SK-N-SH treated with all-trans-retinoic acid at 6 μM for 48 hours (cell line): ENCODE results near the gene CHST2.

ENCODE experiments used
- ESRRG ChIP-seq: fragments of 250-450 bp; sonication (Bioruptor Pico); IDR thresholded peaks from 2 replicates; pipeline ENCODE4 v1.6.1; 2021; ENCODE audit warnings: mild to moderate bottlenecking
- OSR1 ChIP-seq: fragments of 250-450 bp; sonication (Bioruptor Pico); IDR thresholded peaks from 2 replicates; pipeline ENCODE4 v1.8.0; 2022; ENCODE audit warnings: moderate library complexity, mild to moderate bottlenecking, inconsistent platforms
- PPARA ChIP-seq: fragments of 250-450 bp; sonication (Bioruptor Pico); IDR thresholded peaks from 2 replicates; pipeline ENCODE4 v1.5.0; 2020; ENCODE audit warnings: mild to moderate bottlenecking, borderline replicate concordance
- RARB ChIP-seq: fragments of 250-450 bp; sonication (Bioruptor Pico); IDR thresholded peaks from 2 replicates; pipeline ENCODE4 v1.8.0; 2021; ENCODE audit warnings: mild to moderate bottlenecking, moderate library complexity
- TCF4 ChIP-seq: fragments of 250-450 bp; sonication (Bioruptor Pico); IDR thresholded peaks from 2 replicates; pipeline ENCODE4 v1.8.0; 2021; ENCODE audit warnings: mild to moderate bottlenecking, moderate library complexity, borderline replicate concordance
- ZFP3 ChIP-seq: fragments of 250-450 bp; sonication (Bioruptor Pico); IDR thresholded peaks from 2 replicates; pipeline ENCODE4 v1.5.0; 2020; ENCODE audit warnings: mild to moderate bottlenecking, moderate library complexity
- ZFP30 ChIP-seq: fragments of 450-650 bp; formaldehyde crosslinking; IDR thresholded peaks from 2 replicates; pipeline ENCODE4 v1.5.0; 2022; ENCODE audit warnings: mild to moderate bottlenecking, moderate library complexity
- ZNF565 ChIP-seq: fragments of 450-650 bp; formaldehyde crosslinking; conservative IDR thresholded peaks from 2 replicates; pipeline ENCODE4 v1.5.0; 2020; ENCODE audit warnings: low read depth, mild to moderate bottlenecking, moderate library complexity
- ZNF8 ChIP-seq: fragments of 450-650 bp; formaldehyde crosslinking; IDR thresholded peaks from 2 replicates; pipeline ENCODE4 v1.5.0; 2020; ENCODE audit warnings: mild to moderate bottlenecking, moderate library complexity
- TF ChIP-seq, protein P1 (sequence below): fragments of 250-450 bp; sonication (Bioruptor Pico); IDR thresholded peaks from 2 replicates; pipeline ENCODE4 v1.5.0; 2020; ENCODE audit warnings: mild to moderate bottlenecking, moderate library complexity
- TF ChIP-seq, protein P2 (sequence below): fragments of 250-450 bp; sonication (Bioruptor Pico); IDR thresholded peaks from 2 replicates; pipeline ENCODE4 v1.8.0; 2020; ENCODE audit warnings: mild to moderate bottlenecking, moderate library complexity, borderline replicate concordance
- TF ChIP-seq, protein P3 (sequence below): fragments of 250-450 bp; sonication (Bioruptor Pico); IDR thresholded peaks from 2 replicates; pipeline ENCODE4 v1.5.1; 2021; ENCODE audit warnings: mild to moderate bottlenecking, moderate library complexity

DNA sequence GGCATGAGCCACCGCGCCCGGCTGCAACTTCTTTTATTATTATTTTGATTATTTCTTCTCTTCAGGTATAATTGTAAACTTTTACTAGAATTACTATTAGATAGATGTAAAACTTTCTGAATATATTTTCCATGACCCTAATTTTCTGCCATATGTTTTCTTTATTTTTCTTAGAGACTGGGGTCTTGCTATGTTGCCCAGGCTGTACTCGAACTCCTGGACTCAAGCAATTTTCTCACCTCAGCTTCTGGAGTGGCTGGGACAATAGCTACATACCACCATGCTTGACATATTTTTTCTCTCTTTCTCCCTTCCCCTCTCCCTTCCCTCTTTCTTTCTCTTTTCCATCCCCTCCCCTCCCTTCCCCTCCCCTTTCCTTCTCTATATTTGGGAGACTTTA, 29.6 kb upstream of the CHST2 start:
- no peak for TF ChIP-seq ESRRG (CRISPR knock-in tag)
- TF ChIP-seq, protein P1, sequence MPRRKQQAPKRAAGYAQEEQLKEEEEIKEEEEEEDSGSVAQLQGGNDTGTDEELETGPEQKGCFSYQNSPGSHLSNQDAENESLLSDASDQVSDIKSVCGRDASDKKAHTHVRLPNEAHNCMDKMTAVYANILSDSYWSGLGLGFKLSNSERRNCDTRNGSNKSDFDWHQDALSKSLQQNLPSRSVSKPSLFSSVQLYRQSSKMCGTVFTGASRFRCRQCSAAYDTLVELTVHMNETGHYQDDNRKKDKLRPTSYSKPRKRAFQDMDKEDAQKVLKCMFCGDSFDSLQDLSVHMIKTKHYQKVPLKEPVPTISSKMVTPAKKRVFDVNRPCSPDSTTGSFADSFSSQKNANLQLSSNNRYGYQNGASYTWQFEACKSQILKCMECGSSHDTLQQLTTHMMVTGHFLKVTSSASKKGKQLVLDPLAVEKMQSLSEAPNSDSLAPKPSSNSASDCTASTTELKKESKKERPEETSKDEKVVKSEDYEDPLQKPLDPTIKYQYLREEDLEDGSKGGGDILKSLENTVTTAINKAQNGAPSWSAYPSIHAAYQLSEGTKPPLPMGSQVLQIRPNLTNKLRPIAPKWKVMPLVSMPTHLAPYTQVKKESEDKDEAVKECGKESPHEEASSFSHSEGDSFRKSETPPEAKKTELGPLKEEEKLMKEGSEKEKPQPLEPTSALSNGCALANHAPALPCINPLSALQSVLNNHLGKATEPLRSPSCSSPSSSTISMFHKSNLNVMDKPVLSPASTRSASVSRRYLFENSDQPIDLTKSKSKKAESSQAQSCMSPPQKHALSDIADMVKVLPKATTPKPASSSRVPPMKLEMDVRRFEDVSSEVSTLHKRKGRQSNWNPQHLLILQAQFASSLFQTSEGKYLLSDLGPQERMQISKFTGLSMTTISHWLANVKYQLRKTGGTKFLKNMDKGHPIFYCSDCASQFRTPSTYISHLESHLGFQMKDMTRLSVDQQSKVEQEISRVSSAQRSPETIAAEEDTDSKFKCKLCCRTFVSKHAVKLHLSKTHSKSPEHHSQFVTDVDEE (CRISPR knock-in tag) = no peak
- no peak for TF ChIP-seq ZFP3
- TF ChIP-seq, protein P2, sequence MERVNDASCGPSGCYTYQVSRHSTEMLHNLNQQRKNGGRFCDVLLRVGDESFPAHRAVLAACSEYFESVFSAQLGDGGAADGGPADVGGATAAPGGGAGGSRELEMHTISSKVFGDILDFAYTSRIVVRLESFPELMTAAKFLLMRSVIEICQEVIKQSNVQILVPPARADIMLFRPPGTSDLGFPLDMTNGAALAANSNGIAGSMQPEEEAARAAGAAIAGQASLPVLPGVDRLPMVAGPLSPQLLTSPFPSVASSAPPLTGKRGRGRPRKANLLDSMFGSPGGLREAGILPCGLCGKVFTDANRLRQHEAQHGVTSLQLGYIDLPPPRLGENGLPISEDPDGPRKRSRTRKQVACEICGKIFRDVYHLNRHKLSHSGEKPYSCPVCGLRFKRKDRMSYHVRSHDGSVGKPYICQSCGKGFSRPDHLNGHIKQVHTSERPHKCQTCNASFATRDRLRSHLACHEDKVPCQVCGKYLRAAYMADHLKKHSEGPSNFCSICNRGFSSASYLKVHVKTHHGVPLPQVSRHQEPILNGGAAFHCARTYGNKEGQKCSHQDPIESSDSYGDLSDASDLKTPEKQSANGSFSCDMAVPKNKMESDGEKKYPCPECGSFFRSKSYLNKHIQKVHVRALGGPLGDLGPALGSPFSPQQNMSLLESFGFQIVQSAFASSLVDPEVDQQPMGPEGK (CRISPR knock-in tag) = no peak
- TF ChIP-seq PPARA (CRISPR knock-in tag) = no peak
- no peak for TF ChIP-seq ZNF8
- TF ChIP-seq TCF4 = no peak
- no peak for TF ChIP-seq OSR1 (CRISPR knock-in tag)
- TF ChIP-seq ZNF565 (CRISPR knock-in tag) = no peak
- TF ChIP-seq, protein P3, sequence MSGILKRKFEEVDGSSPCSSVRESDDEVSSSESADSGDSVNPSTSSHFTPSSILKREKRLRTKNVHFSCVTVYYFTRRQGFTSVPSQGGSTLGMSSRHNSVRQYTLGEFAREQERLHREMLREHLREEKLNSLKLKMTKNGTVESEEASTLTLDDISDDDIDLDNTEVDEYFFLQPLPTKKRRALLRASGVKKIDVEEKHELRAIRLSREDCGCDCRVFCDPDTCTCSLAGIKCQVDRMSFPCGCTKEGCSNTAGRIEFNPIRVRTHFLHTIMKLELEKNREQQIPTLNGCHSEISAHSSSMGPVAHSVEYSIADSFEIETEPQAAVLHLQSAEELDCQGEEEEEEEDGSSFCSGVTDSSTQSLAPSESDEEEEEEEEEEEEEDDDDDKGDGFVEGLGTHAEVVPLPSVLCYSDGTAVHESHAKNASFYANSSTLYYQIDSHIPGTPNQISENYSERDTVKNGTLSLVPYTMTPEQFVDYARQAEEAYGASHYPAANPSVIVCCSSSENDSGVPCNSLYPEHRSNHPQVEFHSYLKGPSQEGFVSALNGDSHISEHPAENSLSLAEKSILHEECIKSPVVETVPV (CRISPR knock-in tag) = no peak
- TF ChIP-seq ZFP30 (CRISPR knock-in tag) = no peak
- no peak for TF ChIP-seq RARB
